Stimulated activated CD8-positive, alpha-beta memory T cell treated with anti-CD3 and anti-CD28 coated beads, Interleukin-15, amount 100 ng/mL, for 4 hours (primary cell): ENCODE measurements around the gene ATP1A4.

Source experiments
- DNase-seq, 2 donors: peaks; one replicate each; pipeline ENCODE4 v3.0.0-alpha.2; 2020; ENCODE audit warnings: low read depth in 2 of 2

Gene ATP1A4

DNA sequence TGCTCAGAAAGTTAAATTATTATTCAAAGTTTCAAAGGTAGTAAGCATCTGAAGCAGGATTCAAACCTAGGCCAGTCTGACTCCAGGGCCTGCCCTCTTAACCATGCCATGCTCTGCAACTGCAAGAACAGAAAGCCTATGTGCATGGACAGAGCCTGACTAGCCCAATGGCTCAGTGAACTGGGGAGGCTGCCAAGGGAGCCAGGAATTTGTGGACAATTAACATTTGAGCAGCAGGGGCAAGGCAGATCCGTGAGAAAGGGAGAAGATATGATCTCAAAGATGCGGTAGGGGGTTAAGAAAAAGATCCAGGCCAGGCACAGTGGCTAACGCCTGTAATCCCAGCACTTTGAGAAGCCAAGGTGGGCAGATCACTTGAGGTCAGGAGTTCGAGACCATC lies 6.5 kb upstream of the ATP1A4 start:
- no peak for DNase-seq

DNA sequence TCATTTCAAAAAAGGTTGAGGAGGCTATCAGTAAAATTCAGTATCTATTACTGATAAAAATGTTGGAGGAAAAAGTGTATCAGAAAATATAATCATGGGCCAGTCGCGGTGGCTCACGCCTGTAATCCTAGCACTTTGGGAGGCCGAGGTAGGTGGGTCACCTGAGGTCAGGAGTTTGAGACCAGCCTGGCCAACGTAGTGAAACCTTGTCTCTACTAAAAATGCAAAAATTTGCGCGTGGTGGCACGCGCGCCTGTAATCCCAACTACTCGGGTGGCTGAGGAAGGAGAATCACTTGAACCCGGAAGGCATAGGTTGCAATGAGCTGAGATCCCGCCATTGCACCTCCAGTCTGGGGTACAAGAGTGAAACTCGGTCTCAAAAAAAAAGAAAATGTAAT lies 5.3 kb upstream of the ATP1A4 start:
- no peak for DNase-seq

DNA sequence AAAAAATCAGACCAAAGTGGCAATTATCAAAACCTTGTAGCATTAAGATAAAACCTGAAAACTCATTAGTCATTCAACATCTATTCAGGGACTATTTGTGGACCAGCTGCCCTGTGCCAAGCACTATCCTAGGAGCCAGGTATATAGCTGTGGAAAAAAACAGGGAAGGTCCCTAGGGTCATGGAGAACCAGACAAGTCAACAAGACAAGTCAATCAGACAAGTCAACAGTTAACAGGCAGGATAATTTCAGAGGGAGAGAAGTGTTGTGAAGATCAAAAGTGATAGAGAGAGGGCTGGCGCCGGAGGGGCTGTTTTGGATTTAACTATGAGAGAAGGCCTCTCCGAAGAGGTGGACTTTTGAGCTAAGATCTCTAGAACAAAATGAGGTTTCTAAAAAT lies 3.3 kb upstream of the ATP1A4 start:
- no peak for DNase-seq

DNA sequence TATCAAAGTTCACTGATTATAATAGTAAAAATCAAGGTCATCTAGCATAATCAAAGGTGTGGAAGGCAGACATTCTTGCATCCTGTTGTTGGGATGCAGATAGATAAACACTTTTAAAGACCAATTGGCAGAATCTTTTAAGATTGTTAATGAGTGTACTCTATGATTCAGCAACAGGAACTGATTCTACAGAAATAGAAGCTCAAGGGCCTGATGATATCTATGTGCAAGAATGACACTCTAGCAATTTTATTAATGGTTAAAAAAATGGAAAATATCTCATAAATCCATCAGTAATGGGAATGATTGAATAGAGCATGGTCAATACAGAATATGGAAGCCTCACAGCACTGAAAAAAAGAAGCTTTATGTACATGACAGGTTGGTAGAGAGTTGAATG lies 2.2 kb upstream of the ATP1A4 start:
- no peak for DNase-seq

DNA sequence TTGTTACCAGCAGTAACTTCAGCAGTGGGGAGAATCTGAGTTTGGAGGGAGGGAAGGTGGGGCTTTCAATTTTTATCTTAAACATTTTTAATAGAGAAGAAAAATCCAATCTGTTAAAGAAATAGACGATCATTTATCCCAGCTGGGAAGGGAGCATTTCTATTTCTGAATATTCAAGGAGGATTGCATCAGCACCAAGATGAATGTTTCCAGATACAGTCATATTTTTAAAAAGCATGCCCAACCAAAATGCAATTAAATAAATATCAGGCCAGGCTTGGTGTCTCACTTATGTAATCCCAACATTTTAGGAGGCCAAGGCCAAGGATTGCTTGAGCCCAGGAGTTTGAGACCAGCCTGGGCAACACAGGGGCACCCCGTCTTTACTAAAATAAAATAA lies 1.7 kb upstream of the ATP1A4 start:
- no peak for DNase-seq

DNA sequence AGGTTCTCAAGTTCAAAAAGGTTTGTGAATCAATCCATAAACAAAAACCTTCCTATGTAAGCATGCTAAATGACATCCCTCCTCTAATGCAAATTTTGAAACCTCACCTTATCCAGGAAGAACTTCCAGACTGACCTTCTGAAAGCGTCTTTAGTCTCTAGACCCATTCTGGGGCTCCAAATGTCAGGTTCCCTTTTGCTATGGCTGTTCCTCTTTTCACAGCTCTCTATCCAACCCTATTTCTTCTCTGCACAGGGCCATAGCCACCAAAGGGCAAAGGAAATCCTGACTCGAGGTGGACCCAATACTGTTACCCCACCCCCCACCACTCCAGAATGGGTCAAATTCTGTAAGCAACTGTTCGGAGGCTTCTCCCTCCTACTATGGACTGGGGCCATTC lies 3.4 kb downstream of the ATP1A4 start:
- no peak for DNase-seq

DNA sequence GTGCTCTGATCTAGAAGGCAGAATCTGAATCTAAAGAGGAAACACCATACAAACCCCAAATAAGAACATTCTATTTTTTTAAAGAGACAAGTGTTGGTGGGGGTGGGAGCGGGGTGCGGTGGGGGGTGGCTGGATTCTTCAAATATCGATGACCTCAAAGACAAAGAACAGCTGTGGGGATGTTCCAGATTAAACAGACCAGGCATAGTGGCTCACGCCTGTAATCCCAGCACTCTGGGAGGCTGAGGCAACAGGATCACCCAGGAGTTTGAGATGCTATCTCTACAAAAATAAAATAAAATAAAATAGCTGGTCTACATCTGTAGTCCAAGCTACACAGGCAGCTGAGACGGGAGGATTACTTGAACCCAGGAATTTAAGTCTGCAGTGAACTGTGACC lies 5.0 kb downstream of the ATP1A4 start:
- no peak for DNase-seq

DNA sequence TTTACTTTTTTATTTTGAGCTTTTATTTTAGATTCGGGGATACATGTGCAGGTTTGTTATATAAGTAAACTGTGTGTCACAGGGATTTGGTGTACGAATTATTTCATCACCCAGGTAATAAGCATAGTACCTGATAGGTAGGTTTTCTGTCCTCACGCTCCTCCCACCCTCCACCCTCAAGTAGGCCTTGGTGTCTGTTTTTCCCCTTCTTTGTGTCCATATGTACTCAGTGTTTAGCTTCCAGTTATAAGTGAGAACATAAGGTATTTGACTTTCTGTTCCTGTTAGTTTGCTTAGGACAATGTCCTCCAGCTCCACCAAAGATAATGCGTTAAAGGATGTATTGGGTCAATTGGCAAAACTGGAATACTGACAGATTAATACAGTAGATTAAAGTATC lies 5.8 kb downstream of the ATP1A4 start:
- DNase-seq = no peak

DNA sequence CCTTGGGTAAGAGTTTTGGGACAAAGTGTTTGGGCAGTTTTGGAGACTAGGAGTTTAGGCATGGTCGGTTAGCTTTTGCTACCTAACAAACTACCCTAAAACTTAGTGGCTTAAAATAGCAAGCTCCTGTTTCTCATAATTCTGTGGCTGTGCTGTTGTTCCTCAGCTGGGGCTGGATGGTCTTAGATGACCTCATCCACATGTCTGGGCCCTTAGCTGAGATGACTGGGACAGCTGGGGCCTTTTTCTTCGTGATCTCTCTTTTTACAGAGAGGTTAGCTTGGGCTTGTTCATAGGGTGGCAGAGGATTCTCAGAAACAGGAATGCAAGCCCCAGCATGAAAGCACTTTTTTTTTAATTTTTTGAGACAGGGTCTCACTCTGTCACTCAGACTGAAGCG lies 6.6 kb downstream of the ATP1A4 start:
- DNase-seq = no peak

DNA sequence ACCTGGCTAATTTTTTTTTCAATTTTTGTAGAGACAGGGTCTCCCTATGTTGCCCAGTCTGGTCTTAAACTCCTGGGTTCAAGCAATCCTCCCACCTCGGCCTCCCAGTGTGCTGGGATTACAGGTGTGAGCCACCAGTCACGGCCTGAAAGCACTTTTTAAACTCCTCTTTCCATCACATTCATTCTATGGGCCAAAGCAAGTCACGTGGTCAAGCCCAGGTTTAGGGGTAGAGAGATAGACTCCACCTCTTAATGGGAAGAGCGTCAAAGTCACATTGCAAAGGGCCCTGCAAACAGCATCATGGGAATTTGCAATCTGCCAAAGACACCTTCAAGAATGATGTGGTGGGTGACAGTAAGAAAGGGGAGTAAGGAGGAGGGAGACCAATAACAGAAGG lies 7.1 kb downstream of the ATP1A4 start:
- DNase-seq = no peak

DNA sequence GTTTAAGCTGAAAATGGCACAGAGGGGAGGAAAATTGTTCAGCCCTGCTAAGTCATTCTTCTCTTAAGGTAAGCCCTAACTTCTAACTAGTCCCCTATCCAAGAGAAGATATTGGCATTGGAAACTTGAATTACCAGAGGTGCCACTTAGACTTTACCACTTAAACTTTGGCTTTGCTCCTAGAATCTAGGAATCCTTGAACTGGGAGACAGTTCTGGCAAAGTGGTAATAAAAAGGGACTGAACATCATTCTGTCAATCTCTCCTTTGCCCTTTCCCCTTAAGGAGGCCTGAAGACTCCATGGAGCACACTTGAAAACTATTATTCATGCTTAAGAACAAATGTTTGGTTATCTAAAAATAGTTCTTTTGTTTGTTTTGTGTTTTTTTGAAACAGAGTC lies 8.4 kb downstream of the ATP1A4 start:
- no peak for DNase-seq

DNA sequence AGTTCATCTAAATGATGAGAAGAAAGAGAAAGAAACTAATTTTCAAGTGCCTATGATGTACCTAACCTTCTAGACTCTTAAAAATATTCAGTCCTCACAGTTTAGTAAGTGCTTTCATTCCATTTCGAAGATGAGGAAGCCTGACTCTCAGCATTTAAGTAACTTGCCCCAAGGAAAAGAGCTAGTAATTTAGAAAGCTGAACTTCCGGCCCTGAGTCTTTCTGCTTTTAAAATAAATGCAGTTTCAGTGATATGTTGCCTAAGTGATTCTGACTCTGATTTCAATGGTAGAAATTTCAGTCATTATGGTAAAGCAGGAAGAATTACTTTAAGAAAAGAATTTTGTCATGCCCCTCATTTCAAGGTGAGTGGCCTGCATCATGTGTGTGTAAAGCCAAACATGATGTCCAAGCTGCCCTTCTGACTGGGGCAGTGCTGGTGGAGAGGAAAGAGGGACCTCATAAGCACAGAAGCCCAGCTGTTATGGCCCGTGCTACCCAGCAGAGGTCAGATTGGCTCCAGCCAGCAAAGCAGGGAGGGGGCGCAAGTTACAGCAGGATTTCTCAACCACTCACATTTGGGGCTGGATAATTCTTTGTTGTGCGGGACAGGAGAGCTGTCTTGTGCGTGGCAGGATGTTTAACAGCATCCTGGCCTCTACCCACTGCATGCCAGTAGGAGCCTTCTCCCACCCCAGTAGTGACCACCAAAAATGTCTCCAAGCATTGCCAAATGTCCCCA lies 10.7 kb downstream of the ATP1A4 start:
- DNase-seq = no peak

DNA sequence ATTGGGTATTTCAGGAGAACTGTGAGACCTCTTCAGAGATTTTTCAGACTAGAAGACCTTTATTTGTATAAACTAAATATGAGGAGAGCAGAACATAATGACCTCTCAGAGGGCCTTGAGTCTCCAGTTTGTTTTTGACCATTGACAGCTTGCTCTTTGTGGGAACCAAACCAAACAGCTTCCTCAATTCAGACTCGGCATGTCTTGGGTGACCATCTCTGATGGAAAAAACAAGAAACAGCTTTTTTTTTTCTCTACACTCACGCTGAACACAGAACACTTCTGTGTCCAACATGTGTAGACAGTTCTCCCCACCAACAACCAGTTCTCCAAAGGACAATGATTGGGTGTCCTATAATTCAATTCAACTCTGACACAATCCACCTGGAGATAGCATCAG lies 11.5 kb downstream of the ATP1A4 start:
- DNase-seq = no peak

DNA sequence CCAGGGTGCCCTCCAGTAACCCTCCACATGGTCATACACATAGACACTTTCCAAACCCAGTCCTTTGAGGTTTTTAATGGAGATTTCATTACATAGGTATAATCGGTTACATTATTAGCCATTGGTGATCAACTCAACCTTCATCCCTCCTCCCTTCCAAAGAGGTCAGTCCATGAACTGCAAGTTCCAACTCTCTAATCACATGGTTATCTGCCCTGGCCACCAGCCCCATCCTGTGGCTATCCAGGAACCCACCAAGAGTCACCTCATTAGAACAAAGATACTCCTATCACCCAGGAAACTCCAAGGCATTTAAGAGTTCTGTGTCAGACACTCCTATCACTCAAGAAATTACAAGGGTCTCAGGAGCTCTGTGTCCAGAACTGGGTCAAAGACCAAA lies 12.2 kb downstream of the ATP1A4 start:
- no peak for DNase-seq

DNA sequence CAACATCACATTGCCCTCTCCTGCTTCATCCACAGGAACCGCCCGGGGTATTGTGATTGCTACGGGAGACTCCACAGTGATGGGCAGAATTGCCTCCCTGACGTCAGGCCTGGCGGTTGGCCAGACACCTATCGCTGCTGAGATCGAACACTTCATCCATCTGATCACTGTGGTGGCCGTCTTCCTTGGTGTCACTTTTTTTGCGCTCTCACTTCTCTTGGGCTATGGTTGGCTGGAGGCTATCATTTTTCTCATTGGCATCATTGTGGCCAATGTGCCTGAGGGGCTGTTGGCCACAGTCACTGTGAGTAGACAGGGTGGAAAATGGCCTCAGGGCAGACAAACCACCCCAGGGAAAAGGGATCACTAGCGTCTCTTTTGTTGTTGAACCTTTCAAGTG lies 12.7 kb downstream of the ATP1A4 start:
- no peak for DNase-seq

DNA sequence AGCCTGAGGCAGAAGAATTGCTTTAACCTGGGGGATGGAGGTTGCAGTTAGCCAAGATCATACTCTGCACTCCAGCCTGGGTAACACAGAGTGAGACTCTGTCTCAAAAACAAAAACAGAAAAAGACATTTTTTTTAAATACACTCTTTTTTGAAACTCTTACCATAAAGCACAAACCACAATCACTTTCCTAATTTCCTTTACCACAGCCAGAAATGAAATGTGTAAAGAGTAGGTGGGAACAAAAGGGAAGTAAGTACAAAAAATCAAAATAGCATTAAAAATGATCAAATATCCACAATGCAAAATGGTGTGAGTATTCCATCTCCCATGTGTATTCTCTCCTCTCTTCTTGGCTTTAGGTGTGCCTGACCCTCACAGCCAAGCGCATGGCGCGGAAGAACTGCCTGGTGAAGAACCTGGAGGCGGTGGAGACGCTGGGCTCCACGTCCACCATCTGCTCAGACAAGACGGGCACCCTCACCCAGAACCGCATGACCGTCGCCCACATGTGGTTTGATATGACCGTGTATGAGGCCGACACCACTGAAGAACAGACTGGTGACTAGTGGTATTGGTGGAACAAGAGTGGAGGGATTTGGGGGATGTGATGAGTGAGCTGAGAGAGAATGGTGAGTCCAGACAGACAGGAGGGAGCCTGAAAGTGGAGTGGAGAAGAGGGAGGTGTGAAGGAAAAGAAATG lies 14.9 kb downstream of the ATP1A4 start:
- no peak for DNase-seq

DNA sequence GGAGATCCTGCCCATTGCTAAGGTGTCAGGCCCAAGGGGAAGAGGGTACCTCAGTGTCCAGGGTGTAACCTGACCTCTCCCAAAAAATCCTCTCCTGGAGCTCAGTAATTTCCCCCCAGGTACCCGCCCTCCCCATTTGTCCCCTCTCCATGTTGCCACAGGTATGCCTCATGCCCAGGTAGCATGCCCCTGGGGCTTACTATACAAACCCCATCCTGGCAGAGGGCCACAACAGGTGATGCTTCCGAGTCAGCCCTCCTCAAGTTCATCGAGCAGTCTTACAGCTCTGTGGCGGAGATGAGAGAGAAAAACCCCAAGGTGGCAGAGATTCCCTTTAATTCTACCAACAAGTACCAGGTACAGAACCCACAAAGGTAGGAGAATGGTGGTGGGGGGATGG lies 15.7 kb downstream of the ATP1A4 start:
- DNase-seq = no peak

DNA sequence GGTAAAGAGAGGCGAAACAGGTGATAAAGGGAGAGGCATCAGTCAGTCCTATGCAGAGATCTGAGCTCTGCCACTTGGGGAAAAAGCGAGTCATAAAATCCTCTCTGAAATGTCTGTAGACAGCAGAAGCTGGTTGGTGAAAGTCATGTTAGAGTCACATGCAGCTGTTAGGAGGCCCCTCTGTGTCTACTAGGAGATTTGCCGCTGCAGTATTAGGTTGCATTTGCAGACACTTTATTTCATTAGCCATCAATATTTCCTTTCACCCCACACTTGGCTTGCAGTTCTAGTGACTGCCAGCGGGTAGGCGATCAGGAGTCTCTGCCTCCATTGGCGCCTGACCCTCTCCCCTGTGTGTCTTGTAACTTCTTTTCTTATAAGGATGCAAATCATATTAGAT lies 16.2 kb downstream of the ATP1A4 start:
- no peak for DNase-seq

DNA sequence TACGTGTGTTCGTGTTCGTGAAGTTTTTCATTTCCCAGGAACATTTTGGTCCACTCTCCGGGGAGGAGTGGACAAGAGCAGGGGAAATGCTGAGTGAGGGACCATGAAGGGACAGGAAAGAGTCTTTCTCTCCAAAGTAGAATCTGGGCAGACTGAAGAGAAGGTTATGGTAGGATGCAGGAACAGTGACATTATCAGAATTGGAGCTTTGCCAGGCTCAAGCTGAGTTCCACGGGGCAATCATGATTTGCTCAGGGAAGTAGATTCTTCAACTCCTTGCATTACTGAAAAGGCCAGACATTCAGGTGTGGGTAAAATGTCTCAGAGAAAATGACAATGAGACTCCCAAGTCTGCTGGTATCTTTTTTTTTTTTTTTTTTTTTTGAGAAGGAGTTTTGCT lies 16.6 kb downstream of the ATP1A4 start:
- DNase-seq = no peak

DNA sequence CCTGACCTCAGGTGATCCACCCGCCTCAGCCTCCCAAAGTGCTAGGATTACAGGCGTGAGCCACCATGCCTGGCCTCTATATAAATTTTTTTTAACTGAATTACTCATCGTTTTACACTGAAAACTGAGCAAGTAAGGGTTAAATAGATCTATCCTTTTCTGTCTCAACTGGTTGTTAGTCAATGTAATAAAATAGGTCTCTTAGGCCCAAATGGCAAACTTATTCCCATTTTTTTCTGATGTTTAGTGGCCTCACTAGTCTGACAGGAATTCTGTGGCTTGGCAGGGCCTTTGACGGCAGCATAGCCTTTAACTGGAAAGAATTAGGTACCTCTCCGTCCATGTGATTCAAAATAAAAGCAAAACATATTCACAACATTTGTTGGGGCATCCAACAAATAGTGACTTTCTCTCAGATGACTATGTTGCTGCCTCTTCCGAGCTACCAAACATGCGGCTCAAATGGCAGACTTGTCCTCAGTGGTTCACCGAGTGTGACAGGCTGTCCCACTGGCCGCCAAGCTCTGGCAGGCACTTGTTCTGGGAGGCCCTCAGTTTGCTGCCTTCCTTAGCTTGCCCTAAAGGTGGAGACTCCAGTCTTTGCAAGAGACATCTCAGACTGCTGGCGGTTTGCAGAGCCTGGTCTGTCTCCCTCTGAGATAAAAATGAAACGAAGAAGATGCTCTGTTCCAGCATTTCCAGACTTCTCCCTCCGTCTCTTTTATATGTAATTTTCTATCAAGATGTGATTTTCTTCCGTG lies 17.4 kb downstream of the ATP1A4 start:
- no peak for DNase-seq

DNA sequence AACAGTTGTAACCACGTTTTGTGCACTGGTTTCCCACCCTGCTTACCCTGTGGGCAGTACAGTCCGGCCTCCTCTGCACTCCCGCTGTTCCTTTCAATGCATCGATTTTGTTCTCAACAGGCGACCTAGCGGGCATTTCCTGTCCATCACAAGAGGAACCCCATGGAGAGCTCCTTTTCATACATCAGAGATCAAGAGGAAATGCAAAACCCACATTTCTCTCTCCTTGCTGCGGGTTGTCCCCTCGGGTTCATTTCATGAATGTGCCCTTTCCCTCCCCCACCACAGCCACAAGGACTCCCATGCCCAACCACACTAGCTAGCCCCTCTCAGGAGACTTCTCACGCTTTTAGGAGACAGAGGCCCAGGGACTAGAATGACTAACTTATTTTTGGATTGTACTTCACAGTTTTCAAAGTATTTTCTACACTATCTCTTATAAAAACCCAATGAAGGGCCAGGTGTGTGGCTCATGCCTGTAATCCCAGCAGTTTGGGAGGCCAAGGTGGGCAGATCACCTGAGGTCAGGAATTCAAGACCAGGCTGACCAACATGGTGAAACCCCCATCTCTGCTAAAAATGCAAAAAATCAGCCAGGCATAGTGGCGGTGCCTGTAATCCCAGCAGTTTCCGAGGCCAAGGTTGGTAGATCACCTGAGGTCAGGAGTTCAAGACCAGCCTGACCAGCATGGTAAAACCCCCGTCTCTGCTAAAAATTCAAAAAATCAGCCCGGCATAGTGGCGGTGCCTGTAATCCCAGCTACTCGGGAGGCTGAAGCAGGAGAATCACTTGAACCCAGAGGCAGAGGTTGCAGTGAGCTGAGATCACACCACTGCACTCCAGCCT lies 18.4 kb downstream of the ATP1A4 start:
- DNase-seq = no peak

DNA sequence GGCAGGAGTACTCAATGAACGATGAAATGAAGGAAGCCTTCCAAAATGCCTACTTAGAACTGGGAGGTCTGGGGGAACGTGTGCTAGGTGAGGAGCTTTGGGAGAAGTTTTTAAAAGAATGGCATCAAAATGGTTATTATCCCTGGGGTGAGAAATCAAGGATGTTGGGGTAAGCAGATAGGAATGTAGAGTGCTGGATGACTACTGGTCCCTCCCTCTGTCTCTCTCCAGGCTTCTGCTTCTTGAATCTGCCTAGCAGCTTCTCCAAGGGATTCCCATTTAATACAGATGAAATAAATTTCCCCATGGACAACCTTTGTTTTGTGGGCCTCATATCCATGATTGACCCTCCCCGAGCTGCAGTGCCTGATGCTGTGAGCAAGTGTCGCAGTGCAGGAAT lies 20.0 kb downstream of the ATP1A4 start:
- DNase-seq = no peak
